Stimulated activated CD8-positive, alpha-beta memory T cell treated with anti-CD3 and anti-CD28 coated beads, Interleukin-4, amount 100 ng/mL, for 24 hours (primary cell): ENCODE data around the gene MED12.
A peak's percentile ranks its signal among the peaks of the same experiment; 100 is the strongest.

Source experiments
- DNase-seq: peaks from one replicate; pipeline ENCODE4 v3.0.0-alpha.2; 2020; ENCODE audit warnings: low read depth

The MED12 gene

GRCh38 chrX:71118032-71118984 is at the start of gene MED12:
TSS of gene MED12 (plus strand) at chrX:71118596. CDS start at chrX:71118755, 159 bp downstream.
- peak; percentile 80 for DNase-seq

- DNase-seq = no peak
Observed at GRCh38 chrX:71070531-71070930, 47.9 kb upstream of the MED12 start.

- DNase-seq = no peak
Observed at GRCh38 chrX:71081330-71082123, 36.9 kb upstream of the MED12 start.

GRCh38 chrX:71082124-71082647 is 36.2 kb upstream of the MED12 start:
- no peak for DNase-seq

- no peak for DNase-seq
Observed at GRCh38 chrX:71082822-71083221, 35.6 kb upstream of the MED12 start.

- DNase-seq = no peak
Observed at GRCh38 chrX:71085900-71086299, 32.5 kb upstream of the MED12 start.

- no peak for DNase-seq
Observed at GRCh38 chrX:71091263-71091662, 27.1 kb upstream of the MED12 start.

- no peak for DNase-seq
Observed at GRCh38 chrX:71095033-71095432, 23.4 kb upstream of the MED12 start.

GRCh38 chrX:71095555-71095980 is 22.8 kb upstream of the MED12 start, which contains the start of gene FOXO4:
TSS of gene FOXO4 (plus strand) at chrX:71095851. CDS start at chrX:71096529, 678 bp downstream.
- peak; percentile 84 for DNase-seq

- no peak for DNase-seq
Observed at GRCh38 chrX:71095981-71096759, 22.2 kb upstream of the MED12 start.

GRCh38 chrX:71096760-71097032 is 21.7 kb upstream of the MED12 start:
- DNase-seq = no peak

GRCh38 chrX:71098302-71098701 is 20.1 kb upstream of the MED12 start:
- peak; percentile 61 for DNase-seq

- no peak for DNase-seq
Observed at GRCh38 chrX:71098951-71099506, 19.4 kb upstream of the MED12 start.

GRCh38 chrX:71099736-71100135 is 18.7 kb upstream of the MED12 start:
- no peak for DNase-seq

- no peak for DNase-seq
Observed at GRCh38 chrX:71100581-71101505, 17.6 kb upstream of the MED12 start.

GRCh38 chrX:71102292-71102691 is 16.1 kb upstream of the MED12 start:
- DNase-seq = no peak

- peak; percentile 46 for DNase-seq
Observed at GRCh38 chrX:71103110-71103983, 15.0 kb upstream of the MED12 start.

GRCh38 chrX:71105628-71106027 is 12.8 kb upstream of the MED12 start:
- DNase-seq = no peak

GRCh38 chrX:71106427-71106826 is 12.0 kb upstream of the MED12 start, which contains the start of gene CXorf65:
TSS of gene CXorf65 (minus strand) at chrX:71106740. CDS start at chrX:71106556, 184 bp downstream.
- no peak for DNase-seq
